ENCODE data around the gene DOC2A.

The DOC2A gene

GRCh38 chr16:30010844-30011713, at the start of gene DOC2A:
DOC2A (minus strand) TSS chr16:30011027; CDS start chr16:30010222, 805 bp downstream.
- peak; percentile 24; the same call in 1 of the 2 replicates for TF ChIP-seq MYC (IDR thresholded peaks at IDR 0.05; ENCODE audit: low read depth, low read length)
- TF ChIP-seq, protein P1, sequence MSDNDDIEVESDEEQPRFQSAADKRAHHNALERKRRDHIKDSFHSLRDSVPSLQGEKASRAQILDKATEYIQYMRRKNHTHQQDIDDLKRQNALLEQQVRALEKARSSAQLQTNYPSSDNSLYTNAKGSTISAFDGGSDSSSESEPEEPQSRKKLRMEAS (IDR thresholded peaks at IDR 0.05; ENCODE audit: low read depth, low read length): peak; percentile 61
- no peak for TF ChIP-seq POLR2A (IDR thresholded peaks at IDR 0.05; ENCODE audit: extremely low read depth, insufficient read length)
- TF ChIP-seq, protein P2, sequence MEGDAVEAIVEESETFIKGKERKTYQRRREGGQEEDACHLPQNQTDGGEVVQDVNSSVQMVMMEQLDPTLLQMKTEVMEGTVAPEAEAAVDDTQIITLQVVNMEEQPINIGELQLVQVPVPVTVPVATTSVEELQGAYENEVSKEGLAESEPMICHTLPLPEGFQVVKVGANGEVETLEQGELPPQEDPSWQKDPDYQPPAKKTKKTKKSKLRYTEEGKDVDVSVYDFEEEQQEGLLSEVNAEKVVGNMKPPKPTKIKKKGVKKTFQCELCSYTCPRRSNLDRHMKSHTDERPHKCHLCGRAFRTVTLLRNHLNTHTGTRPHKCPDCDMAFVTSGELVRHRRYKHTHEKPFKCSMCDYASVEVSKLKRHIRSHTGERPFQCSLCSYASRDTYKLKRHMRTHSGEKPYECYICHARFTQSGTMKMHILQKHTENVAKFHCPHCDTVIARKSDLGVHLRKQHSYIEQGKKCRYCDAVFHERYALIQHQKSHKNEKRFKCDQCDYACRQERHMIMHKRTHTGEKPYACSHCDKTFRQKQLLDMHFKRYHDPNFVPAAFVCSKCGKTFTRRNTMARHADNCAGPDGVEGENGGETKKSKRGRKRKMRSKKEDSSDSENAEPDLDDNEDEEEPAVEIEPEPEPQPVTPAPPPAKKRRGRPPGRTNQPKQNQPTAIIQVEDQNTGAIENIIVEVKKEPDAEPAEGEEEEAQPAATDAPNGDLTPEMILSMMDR (IDR thresholded peaks at IDR 0.05; ENCODE audit: low read depth, low read length): no peak
- DNase-seq (ENCODE audit: low read depth): peak; percentile 42
- H3K4me3 ChIP-seq (ENCODE audit: low read depth, low read length): peak within 1 kb of the TSS; percentile 11

GRCh38 chr16:30060346-30060745, 49.5 kb upstream of the DOC2A start:
- TF ChIP-seq, protein P1 (IDR thresholded peaks at IDR 0.05; ENCODE audit: low read depth, low read length): no peak
- DNase-seq (ENCODE audit: low read depth): no peak
- no peak overlapping the region for H3K4me3 ChIP-seq (ENCODE audit: low read depth, low read length)

DNA sequence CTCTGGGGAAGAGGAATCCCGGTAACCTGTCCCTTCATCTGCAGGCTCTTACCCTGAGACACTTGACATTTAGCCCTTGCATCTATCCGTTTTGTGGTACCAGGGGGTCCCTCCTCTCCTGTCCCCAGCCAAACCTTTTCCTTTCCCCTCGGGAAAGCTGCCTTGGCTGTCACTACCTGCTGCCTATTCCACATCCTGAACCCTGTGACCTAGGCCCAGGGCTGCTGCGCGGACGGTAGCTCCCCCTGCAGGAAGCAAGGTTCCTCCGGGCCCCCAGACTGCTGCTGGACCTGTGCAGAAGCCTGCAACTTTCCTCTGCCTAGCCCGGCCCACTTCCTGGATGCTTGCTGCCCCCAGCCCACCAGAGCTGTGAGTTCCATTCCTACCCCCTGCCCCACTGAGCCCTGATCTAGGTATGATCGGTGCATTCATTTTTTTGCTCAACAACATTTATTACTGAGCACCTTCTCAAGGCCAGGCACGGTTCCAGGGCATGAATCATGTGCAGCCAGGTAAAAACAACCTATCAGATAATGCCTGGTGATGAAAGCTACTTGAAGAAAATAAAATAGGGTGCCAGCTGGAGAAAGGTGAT, 44.2 kb upstream of the DOC2A start:
- TF ChIP-seq, protein P2 (IDR thresholded peaks at IDR 0.05; ENCODE audit: low read depth, low read length): peak; percentile 68
- no peak for TF ChIP-seq POLR2A (IDR thresholded peaks at IDR 0.05; ENCODE audit: extremely low read depth, insufficient read length)
- TF ChIP-seq, protein P1 (IDR thresholded peaks at IDR 0.05; ENCODE audit: low read depth, low read length): no peak
- H3K4me3 ChIP-seq (ENCODE audit: low read depth, low read length): no peak overlapping the region
- DNase-seq (ENCODE audit: low read depth): peak; percentile 59

GRCh38 chr16:30054451-30054850, 43.6 kb upstream of the DOC2A start:
- H3K4me3 ChIP-seq (ENCODE audit: low read depth, low read length): no peak overlapping the region
- no peak for DNase-seq (ENCODE audit: low read depth)
- TF ChIP-seq, protein P2 (IDR thresholded peaks at IDR 0.05; ENCODE audit: low read depth, low read length): no peak
- TF ChIP-seq, protein P1 (IDR thresholded peaks at IDR 0.05; ENCODE audit: low read depth, low read length): no peak
- TF ChIP-seq POLR2A (IDR thresholded peaks at IDR 0.05; ENCODE audit: extremely low read depth, insufficient read length) (no peak), MYC (IDR thresholded peaks at IDR 0.05; ENCODE audit: low read depth, low read length) (no peak)

GRCh38 chr16:30053376-30054015, 42.7 kb upstream of the DOC2A start:
- no peak for TF ChIP-seq POLR2A (IDR thresholded peaks at IDR 0.05; ENCODE audit: extremely low read depth, insufficient read length)
- TF ChIP-seq, protein P2 (IDR thresholded peaks at IDR 0.05; ENCODE audit: low read depth, low read length): no peak
- TF ChIP-seq, protein P1 (IDR thresholded peaks at IDR 0.05; ENCODE audit: low read depth, low read length): no peak
- no peak for TF ChIP-seq MYC (IDR thresholded peaks at IDR 0.05; ENCODE audit: low read depth, low read length)
- H3K4me3 ChIP-seq (ENCODE audit: low read depth, low read length): peak overlapping the region; percentile 79
- peak; percentile 42 for DNase-seq (ENCODE audit: low read depth)
